Endothelial cell of umbilical vein (primary cell): Measurements from ENCODE around the gene WASL.

Experiments
- CTCF ChIP-seq, 2 donors: IDR thresholded peaks; 1 replicate in 1 of 2; 2 replicates in 1 of 2; pipeline ENCODE4 v1.5.1; 2011; ENCODE audit warnings: low read length in 2 of 2, mild to moderate bottlenecking in 2 of 2, moderate library complexity in 2 of 2, control low read depth in 1 of 2, inconsistent platforms in 1 of 2, low read depth in 1 of 2; ENCODE audit not compliant: insufficient read depth in 1 of 2; ENCODE audit errors: extremely low read depth in 1 of 2
- EZH2 ChIP-seq: IDR thresholded peaks from 2 replicates; pipeline ENCODE4 v1.6.1; 2012; ENCODE audit warnings: borderline replicate concordance, low read depth, mild to moderate bottlenecking, moderate library complexity, low read length, inconsistent platforms; ENCODE audit not compliant: severe bottlenecking
- JUN ChIP-seq: IDR thresholded peaks from 2 replicates; pipeline ENCODE4 v1.6.1; 2011; ENCODE audit warnings: borderline replicate concordance, low read depth; ENCODE audit not compliant: insufficient read length, insufficient read depth
- POLR2AphosphoS5 ChIP-seq: IDR thresholded peaks from 2 replicates; pipeline ENCODE4 v1.6.1; 2012; ENCODE audit warnings: low read depth, mild to moderate bottlenecking, control low read depth, low read length, moderate library complexity; ENCODE audit not compliant: insufficient read depth

GRCh38 chr7:123714296-123715080 lies 34.3 kb downstream of the WASL start:
- TF ChIP-seq CTCF (IDR thresholded peaks at IDR 0.05; ENCODE audit: extremely low read depth in 1 of 2, insufficient read depth in 1 of 2, low read depth in 1 of 2, low read length in 2 of 2) (no peak), POLR2AphosphoS5 (no peak), EZH2 (no peak), JUN (no peak)
